ENCODE results near the gene SPATA16.

DNA sequence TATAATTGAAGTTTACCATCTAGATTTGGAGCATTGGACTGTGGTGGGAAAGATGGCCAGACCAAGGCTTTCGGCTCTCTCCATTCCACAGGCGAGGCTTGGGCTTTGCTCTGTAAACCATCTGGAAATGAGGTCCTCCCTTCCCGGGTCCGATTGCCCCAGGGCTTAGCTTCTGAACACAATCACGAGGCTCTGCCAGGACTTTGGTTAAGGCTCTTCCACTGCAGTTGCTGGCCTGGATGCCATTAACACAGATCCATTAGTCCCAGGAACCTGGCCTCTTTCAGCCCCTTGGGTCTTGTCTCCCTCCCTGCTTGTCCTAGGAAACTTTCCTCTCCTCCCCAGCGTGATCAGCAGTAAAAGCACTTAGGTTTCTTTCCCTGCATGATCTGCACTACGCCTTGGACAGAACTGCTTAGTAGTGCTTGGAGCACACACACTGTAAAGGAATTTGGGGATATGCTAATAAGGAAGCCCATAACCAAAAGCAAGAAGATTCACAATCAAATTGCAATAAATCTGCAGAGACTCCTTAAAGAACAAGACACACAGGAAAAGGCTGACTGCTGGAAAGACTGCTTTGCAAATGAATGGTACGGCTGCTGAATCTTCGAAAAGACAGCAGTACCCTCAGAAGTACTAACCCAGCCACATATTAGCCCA lies 236.2 kb downstream of the SPATA16 start:
- TF ChIP-seq CREM (CRISPR knock-in tag; IDR thresholded peaks at IDR 0.05), result no peak
- TF ChIP-seq PRRX2 (CRISPR knock-in tag; IDR thresholded peaks at IDR 0.05), result no peak
- TF ChIP-seq CTCF (IDR thresholded peaks at IDR 0.05), result no peak
- TF ChIP-seq, protein P1, sequence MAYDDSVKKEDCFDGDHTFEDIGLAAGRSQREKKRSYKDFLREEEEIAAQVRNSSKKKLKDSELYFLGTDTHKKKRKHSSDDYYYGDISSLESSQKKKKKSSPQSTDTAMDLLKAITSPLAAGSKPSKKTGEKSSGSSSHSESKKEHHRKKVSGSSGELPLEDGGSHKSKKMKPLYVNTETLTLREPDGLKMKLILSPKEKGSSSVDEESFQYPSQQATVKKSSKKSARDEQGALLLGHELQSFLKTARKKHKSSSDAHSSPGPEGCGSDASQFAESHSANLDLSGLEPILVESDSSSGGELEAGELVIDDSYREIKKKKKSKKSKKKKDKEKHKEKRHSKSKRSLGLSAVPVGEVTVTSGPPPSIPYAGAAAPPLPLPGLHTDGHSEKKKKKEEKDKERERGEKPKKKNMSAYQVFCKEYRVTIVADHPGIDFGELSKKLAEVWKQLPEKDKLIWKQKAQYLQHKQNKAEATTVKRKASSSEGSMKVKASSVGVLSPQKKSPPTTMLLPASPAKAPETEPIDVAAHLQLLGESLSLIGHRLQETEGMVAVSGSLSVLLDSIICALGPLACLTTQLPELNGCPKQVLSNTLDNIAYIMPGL (CRISPR knock-in tag; IDR thresholded peaks at IDR 0.05), result no peak
- TF ChIP-seq, protein P2, sequence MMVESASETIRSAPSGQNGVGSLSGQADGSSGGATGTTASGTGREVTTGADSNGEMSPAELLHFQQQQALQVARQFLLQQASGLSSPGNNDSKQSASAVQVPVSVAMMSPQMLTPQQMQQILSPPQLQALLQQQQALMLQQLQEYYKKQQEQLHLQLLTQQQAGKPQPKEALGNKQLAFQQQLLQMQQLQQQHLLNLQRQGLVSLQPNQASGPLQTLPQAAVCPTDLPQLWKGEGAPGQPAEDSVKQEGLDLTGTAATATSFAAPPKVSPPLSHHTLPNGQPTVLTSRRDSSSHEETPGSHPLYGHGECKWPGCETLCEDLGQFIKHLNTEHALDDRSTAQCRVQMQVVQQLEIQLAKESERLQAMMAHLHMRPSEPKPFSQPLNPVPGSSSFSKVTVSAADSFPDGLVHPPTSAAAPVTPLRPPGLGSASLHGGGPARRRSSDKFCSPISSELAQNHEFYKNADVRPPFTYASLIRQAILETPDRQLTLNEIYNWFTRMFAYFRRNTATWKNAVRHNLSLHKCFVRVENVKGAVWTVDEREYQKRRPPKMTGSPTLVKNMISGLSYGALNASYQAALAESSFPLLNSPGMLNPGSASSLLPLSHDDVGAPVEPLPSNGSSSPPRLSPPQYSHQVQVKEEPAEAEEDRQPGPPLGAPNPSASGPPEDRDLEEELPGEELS (CRISPR knock-in tag; IDR thresholded peaks at IDR 0.05), result no peak
- no peak for TF ChIP-seq TCF7 (CRISPR knock-in tag; IDR thresholded peaks at IDR 0.05; ENCODE audit: low read depth)
- no peak for TF ChIP-seq NR3C1 (CRISPR knock-in tag; conservative IDR thresholded peaks at IDR 0.05; ENCODE audit: low read depth)
- no peak for TF ChIP-seq MXD4 (CRISPR knock-in tag; IDR thresholded peaks at IDR 0.05; ENCODE audit: borderline replicate concordance)
- TF ChIP-seq IRF2 (CRISPR knock-in tag; IDR thresholded peaks at IDR 0.05; ENCODE audit: borderline replicate concordance, low read depth), result no peak
- TF ChIP-seq, protein P3, sequence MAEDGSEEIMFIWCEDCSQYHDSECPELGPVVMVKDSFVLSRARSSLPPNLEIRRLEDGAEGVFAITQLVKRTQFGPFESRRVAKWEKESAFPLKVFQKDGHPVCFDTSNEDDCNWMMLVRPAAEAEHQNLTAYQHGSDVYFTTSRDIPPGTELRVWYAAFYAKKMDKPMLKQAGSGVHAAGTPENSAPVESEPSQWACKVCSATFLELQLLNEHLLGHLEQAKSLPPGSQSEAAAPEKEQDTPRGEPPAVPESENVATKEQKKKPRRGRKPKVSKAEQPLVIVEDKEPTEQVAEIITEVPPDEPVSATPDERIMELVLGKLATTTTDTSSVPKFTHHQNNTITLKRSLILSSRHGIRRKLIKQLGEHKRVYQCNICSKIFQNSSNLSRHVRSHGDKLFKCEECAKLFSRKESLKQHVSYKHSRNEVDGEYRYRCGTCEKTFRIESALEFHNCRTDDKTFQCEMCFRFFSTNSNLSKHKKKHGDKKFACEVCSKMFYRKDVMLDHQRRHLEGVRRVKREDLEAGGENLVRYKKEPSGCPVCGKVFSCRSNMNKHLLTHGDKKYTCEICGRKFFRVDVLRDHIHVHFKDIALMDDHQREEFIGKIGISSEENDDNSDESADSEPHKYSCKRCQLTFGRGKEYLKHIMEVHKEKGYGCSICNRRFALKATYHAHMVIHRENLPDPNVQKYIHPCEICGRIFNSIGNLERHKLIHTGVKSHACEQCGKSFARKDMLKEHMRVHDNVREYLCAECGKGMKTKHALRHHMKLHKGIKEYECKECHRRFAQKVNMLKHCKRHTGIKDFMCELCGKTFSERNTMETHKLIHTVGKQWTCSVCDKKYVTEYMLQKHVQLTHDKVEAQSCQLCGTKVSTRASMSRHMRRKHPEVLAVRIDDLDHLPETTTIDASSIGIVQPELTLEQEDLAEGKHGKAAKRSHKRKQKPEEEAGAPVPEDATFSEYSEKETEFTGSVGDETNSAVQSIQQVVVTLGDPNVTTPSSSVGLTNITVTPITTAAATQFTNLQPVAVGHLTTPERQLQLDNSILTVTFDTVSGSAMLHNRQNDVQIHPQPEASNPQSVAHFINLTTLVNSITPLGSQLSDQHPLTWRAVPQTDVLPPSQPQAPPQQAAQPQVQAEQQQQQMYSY (CRISPR knock-in tag; IDR thresholded peaks at IDR 0.05), result no peak
- no peak for TF ChIP-seq ATF1 (CRISPR knock-in tag; IDR thresholded peaks at IDR 0.05)
